Ishikawa (cell line): ENCODE data around the gene KIF22.

Source experiments
- CEBPB ChIP-seq: IDR thresholded peaks from 2 replicates; pipeline ENCODE4 v1.6.1; 2012
- CREB1 ChIP-seq: IDR thresholded peaks from 2 replicates; pipeline ENCODE4 v1.6.1; 2012; ENCODE audit warnings: low read depth
- EGR1 ChIP-seq: IDR thresholded peaks from 2 replicates; pipeline ENCODE4 v1.6.1; 2012
- EP300 ChIP-seq: IDR thresholded peaks from 2 replicates; pipeline ENCODE4 v1.6.1; 2012; ENCODE audit warnings: borderline replicate concordance
- TAF1 ChIP-seq: IDR thresholded peaks from 2 replicates; pipeline ENCODE4 v1.6.1; 2012; ENCODE audit warnings: low read depth, mild to moderate bottlenecking
- TF ChIP-seq, protein P1 (sequence below): IDR thresholded peaks from 2 replicates; pipeline ENCODE4 v1.6.1; 2012
- TF ChIP-seq, protein P2 (sequence below): IDR thresholded peaks from 2 replicates; pipeline ENCODE4 v1.6.1; 2012; ENCODE audit warnings: low read depth, mild to moderate bottlenecking

DNA sequence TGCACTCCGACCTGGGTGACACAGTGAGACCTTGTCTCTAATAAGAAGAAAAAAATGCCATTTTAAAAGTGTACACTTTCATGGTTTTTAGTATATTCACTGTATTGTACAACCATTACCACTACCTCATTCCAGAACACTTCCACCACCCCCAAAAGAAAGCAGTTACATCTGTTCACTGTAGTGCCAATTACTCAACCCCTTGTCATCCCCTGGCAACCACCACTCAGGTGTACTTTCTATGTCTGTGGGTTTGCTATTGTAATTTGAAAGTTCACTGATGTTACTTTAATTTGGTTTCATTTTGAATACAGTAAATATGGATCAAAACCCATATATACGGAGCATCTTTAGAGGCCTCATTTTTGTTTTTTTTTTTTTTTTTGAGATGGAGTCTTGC lies 6.4 kb upstream of the KIF22 start:
- TF ChIP-seq, protein P1, sequence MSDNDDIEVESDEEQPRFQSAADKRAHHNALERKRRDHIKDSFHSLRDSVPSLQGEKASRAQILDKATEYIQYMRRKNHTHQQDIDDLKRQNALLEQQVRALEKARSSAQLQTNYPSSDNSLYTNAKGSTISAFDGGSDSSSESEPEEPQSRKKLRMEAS, result no peak
- TF ChIP-seq CEBPB (no peak), EGR1 (no peak), EP300 (no peak), TAF1 (no peak), CREB1 (no peak)
- TF ChIP-seq, protein P2, sequence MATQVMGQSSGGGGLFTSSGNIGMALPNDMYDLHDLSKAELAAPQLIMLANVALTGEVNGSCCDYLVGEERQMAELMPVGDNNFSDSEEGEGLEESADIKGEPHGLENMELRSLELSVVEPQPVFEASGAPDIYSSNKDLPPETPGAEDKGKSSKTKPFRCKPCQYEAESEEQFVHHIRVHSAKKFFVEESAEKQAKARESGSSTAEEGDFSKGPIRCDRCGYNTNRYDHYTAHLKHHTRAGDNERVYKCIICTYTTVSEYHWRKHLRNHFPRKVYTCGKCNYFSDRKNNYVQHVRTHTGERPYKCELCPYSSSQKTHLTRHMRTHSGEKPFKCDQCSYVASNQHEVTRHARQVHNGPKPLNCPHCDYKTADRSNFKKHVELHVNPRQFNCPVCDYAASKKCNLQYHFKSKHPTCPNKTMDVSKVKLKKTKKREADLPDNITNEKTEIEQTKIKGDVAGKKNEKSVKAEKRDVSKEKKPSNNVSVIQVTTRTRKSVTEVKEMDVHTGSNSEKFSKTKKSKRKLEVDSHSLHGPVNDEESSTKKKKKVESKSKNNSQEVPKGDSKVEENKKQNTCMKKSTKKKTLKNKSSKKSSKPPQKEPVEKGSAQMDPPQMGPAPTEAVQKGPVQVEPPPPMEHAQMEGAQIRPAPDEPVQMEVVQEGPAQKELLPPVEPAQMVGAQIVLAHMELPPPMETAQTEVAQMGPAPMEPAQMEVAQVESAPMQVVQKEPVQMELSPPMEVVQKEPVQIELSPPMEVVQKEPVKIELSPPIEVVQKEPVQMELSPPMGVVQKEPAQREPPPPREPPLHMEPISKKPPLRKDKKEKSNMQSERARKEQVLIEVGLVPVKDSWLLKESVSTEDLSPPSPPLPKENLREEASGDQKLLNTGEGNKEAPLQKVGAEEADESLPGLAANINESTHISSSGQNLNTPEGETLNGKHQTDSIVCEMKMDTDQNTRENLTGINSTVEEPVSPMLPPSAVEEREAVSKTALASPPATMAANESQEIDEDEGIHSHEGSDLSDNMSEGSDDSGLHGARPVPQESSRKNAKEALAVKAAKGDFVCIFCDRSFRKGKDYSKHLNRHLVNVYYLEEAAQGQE, result no peak
